ENCODE data around the gene ARHGAP25.

DNA sequence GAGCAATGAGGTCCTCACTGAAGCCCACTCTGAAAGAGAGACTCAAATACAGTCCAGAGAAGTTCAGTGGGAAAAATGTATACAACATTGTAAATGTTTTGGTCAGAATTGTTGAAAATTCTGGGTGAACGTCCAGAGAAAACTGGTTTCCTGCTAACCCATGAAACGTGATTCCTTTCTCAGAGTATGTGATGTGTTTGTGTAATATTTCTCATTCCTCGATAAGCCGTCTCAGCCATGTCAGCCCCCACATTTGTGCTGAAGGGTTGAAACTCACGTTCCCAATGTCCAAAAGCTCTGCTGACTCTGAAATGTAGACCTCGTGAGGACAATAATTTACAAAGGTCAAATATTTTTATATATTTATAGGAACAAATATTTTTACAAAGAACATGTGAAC lies 84.9 kb downstream of the ARHGAP25 start:
- TF ChIP-seq POLR2A (IDR thresholded peaks at IDR 0.05; ENCODE audit: low read length) (no peak), GATA1 (IDR thresholded peaks at IDR 0.05; ENCODE audit: low read depth, low read length) (no peak)

All from erythroblast (primary cell).